ENCODE measurements around the gene SMC3. TPM values are rescaled to one million over a fixed set of nuclear protein-coding genes. Genes with fewer than 3 reads are reported as not detected.

SMC3 gene
- total and polyA plus RNA-seq, 2 of the 13 experiments (the other 11 are each of a cell fraction or from before 2014, with no cell fraction given): 11.7 to 48.0 TPM

DNA sequence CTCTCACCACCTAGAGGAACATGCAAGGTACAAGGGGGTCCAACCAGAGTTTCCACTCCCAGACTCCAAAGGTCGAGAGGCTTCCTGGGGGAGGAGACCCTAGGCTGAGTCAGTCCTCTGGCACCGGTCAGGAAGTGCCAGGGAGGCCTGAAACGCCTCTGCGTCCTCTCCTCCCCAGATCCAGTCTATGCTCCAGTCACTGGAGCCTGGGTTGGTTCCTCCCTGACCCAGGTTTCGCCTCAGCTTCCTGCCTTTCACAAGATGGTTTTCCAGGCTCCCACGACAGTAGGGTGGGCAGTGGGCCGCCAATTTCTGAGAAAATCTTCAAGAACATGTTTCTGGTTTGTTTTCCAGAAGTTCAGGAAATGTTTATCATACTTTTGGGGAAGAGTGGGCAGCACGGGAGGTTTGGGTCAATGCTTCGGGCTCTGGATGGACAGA, 39.7 kb upstream of the SMC3 start:
- H4K20me1 ChIP-seq (ENCODE audit: insufficient read depth, low read length): no peaks in the 10 kb centered on the region
- no peaks in the 10 kb centered on the region for H3K36me3 ChIP-seq (replicated peaks in 1 of 2; ENCODE audit: control insufficient read depth in 1 of 2, insufficient read depth in 2 of 2, low read length in 2 of 2)
- H3K4me1 ChIP-seq (ENCODE audit: insufficient read depth, low read length): peaks cover 48% of the 10 kb centered on the region
- H3K9me3 ChIP-seq (ENCODE audit: low read length): no peaks in the 10 kb centered on the region
- H3K79me2 ChIP-seq (ENCODE audit: insufficient read depth, low read length): no peaks in the 10 kb centered on the region
- ChIA-PET POLR2A (interaction anchor here (0.7 kb wide), 1 partner anchor 128 kb away, joined by 3 read pairs; no protein-coding TSS in a partner anchor), CTCF (ENCODE audit: low intra/inter-chr PET ratio, low total read pairs) (no interaction called here)
- DNase-seq (ENCODE audit: low spot score) (peak; percentile 60), ATAC-seq (peak; percentile 69), FAIRE-seq (no peak)
- TF ChIP-seq TFDP1 (CRISPR knock-in tag; IDR thresholded peaks at IDR 0.05; ENCODE audit: borderline replicate concordance) (no peak), ZNF326 (CRISPR knock-in tag; IDR thresholded peaks at IDR 0.05; ENCODE audit: borderline replicate concordance) (no peak), RARG (CRISPR knock-in tag; IDR thresholded peaks at IDR 0.05; ENCODE audit: low read depth) (no peak), RARA (CRISPR knock-in tag; IDR thresholded peaks at IDR 0.05) (peak; percentile 25; the same call in 1 of the 2 replicates), ZMYM3 (CRISPR knock-in tag; IDR thresholded peaks at IDR 0.05) (peak; percentile 23; the same call in 1 of the 2 replicates), ETV5 (CRISPR knock-in tag; IDR thresholded peaks at IDR 0.05; ENCODE audit: borderline replicate concordance) (peak; percentile 83; the same call in 1 of the 2 replicates), MEF2D (CRISPR knock-in tag; IDR thresholded peaks at IDR 0.05) (no peak), ZNF605 (CRISPR knock-in tag; IDR thresholded peaks at IDR 0.05) (0 out of 2 replicates have a peak, but pooled peaks have one; percentile 29), FOSL2 (CRISPR knock-in tag; IDR thresholded peaks at IDR 0.05) (peak; percentile 69), ELK4 (CRISPR knock-in tag; IDR thresholded peaks at IDR 0.05; ENCODE audit: borderline replicate concordance) (no peak), SALL1 (CRISPR knock-in tag; IDR thresholded peaks at IDR 0.05) (peak; percentile 21; the same call in 1 of the 2 replicates), ELF3 (CRISPR knock-in tag; IDR thresholded peaks at IDR 0.05) (0 out of 2 replicates have a peak, but pooled peaks have one; percentile 14)
- TF ChIP-seq, protein P1, sequence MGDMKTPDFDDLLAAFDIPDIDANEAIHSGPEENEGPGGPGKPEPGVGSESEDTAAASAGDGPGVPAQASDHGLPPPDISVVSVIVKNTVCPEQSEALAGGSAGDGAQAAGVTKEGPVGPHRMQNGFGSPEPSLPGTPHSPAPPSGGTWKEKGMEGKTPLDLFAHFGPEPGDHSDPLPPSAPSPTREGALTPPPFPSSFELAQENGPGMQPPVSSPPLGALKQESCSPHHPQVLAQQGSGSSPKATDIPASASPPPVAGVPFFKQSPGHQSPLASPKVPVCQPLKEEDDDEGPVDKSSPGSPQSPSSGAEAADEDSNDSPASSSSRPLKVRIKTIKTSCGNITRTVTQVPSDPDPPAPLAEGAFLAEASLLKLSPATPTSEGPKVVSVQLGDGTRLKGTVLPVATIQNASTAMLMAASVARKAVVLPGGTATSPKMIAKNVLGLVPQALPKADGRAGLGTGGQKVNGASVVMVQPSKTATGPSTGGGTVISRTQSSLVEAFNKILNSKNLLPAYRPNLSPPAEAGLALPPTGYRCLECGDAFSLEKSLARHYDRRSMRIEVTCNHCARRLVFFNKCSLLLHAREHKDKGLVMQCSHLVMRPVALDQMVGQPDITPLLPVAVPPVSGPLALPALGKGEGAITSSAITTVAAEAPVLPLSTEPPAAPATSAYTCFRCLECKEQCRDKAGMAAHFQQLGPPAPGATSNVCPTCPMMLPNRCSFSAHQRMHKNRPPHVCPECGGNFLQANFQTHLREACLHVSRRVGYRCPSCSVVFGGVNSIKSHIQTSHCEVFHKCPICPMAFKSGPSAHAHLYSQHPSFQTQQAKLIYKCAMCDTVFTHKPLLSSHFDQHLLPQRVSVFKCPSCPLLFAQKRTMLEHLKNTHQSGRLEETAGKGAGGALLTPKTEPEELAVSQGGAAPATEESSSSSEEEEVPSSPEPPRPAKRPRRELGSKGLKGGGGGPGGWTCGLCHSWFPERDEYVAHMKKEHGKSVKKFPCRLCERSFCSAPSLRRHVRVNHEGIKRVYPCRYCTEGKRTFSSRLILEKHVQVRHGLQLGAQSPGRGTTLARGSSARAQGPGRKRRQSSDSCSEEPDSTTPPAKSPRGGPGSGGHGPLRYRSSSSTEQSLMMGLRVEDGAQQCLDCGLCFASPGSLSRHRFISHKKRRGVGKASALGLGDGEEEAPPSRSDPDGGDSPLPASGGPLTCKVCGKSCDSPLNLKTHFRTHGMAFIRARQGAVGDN (CRISPR knock-in tag; IDR thresholded peaks at IDR 0.05): peak; percentile 20; the same call in 1 of the 2 replicates
- no peak overlapping the region for H3K9ac ChIP-seq (ENCODE audit: insufficient read depth, low read depth, low read length)
- intact Hi-C loops (cut with micrococcal nuclease; ENCODE audit: unreplicated experiment) (no loop called here), in situ Hi-C loops (cut with HindIII; ENCODE audit: extremely low pct_ligation_motif_present, low pct_unique_long_range_greater_than_20kb) (no loop called here)
- no peak overlapping the region for H2AFZ ChIP-seq (ENCODE audit: low read length)
- BruUV-seq (replicated peaks): no TSS peak
- H3K27ac ChIP-seq (ENCODE audit: extremely low read length, insufficient read depth, low read length): no peak overlapping the region
- H3K4me3 ChIP-seq (replicated peaks in 1 of 3; ENCODE audit: insufficient read depth in 1 of 3, low read depth in 2 of 3, low read length in 3 of 3): peak overlapping the region in 1 of 3 experiments; percentile 14; a peak in 1 of 6 replicates
- peaks cover 2 to 18% of the 10 kb centered on the region in 2 experiments; a peak in 3 of 5 replicates for H3K27me3 ChIP-seq (ENCODE audit: control insufficient read depth in 1 of 2, insufficient read depth in 2 of 2, low read length in 2 of 2)
- 27% methylated on average over 5 of the region's 9 CpGs for WGBS (ENCODE audit: low lambda C conversion rate)
- peak overlapping the region; percentile 13; the same call in 1 of the 2 replicates for H3K4me2 ChIP-seq (ENCODE audit: low read depth, low read length)
